NB4 (cell line): ENCODE data around the gene MBOAT7.

Source experiments
- MAX ChIP-seq: IDR thresholded peaks from 2 replicates; pipeline ENCODE4 v1.6.1; 2011; ENCODE audit warnings: low read depth, low read length
- MYC ChIP-seq: IDR thresholded peaks from 2 replicates; pipeline ENCODE4 v1.6.1; 2011; ENCODE audit warnings: low read depth, low read length
- POLR2A ChIP-seq: IDR thresholded peaks from 2 replicates; pipeline ENCODE4 v1.6.1; 2011; ENCODE audit warnings: mild to moderate bottlenecking; ENCODE audit not compliant: insufficient read length; ENCODE audit errors: extremely low read depth
- TF ChIP-seq, protein P1 (sequence below): IDR thresholded peaks from one replicate; pipeline ENCODE4 v1.5.1; 2012; ENCODE audit warnings: low read depth, low read length

GRCh38 chr19:54206831-54207177, 17.4 kb upstream of the MBOAT7 start:
- TF ChIP-seq, protein P1, sequence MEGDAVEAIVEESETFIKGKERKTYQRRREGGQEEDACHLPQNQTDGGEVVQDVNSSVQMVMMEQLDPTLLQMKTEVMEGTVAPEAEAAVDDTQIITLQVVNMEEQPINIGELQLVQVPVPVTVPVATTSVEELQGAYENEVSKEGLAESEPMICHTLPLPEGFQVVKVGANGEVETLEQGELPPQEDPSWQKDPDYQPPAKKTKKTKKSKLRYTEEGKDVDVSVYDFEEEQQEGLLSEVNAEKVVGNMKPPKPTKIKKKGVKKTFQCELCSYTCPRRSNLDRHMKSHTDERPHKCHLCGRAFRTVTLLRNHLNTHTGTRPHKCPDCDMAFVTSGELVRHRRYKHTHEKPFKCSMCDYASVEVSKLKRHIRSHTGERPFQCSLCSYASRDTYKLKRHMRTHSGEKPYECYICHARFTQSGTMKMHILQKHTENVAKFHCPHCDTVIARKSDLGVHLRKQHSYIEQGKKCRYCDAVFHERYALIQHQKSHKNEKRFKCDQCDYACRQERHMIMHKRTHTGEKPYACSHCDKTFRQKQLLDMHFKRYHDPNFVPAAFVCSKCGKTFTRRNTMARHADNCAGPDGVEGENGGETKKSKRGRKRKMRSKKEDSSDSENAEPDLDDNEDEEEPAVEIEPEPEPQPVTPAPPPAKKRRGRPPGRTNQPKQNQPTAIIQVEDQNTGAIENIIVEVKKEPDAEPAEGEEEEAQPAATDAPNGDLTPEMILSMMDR, result no peak
- TF ChIP-seq POLR2A (no peak), MYC (no peak), MAX (no peak)
